T-helper 17 cell (primary cell): Measurements from ENCODE around the gene CCL4L2. TPM values are rescaled to one million over a fixed set of nuclear protein-coding genes. Genes with fewer than 3 reads are reported as not detected.
"Not testable (repeated sequence)": the region's sequence is repeated elsewhere in the genome, so short reads cannot be mapped to it uniquely, and the experiment has no call there.

Source experiments
- ATAC-seq: fragments of 150-1000 bp; cut with Tn5 transposase; 2 replicates; pipeline ENCODE4 v1.10.0; 2021; ENCODE audit warnings: mild to moderate bottlenecking, moderate library complexity
- DNase-seq, 3 donors: peaks; one replicate each; pipeline versions ENCODE4 v3.0.0 to v3.0.0-alpha.2; 2020 to 2021
- H3K9me3 ChIP-seq: one replicate; pipeline ENCODE4 v1.7.0; 2013; ENCODE audit warnings: low read length, mild to moderate bottlenecking; ENCODE audit not compliant: control insufficient read depth, poor library complexity, severe bottlenecking
- H3K27ac Mint-ChIP-seq: one replicate; pipeline ENCODE4 v1.8.0; 2022; ENCODE audit warnings: mild to moderate bottlenecking, moderate library complexity, mixed read lengths
- H3K27me3 Mint-ChIP-seq: one replicate; pipeline ENCODE4 v1.8.0; 2022; ENCODE audit warnings: mixed read lengths
- H3K36me3 Mint-ChIP-seq: one replicate; pipeline ENCODE4 v1.8.0; 2022; ENCODE audit warnings: low read depth, mixed read lengths
- H3K4me1 Mint-ChIP-seq: one replicate; pipeline ENCODE4 v1.8.0; 2022; ENCODE audit warnings: mild to moderate bottlenecking, mixed read lengths
- H3K4me3 Mint-ChIP-seq: one replicate; pipeline ENCODE4 v1.8.0; 2022; ENCODE audit warnings: mild to moderate bottlenecking, moderate library complexity, mixed read lengths
- total RNA-seq, 4 donors: library from RNA in 2 of 4; stranded (reverse) in 2 of 4; gene quantifications; one replicate each; pipeline ENCODE4 v1.2.3 and lab custom pipeline; 2022 to 2026

CCL4L2 gene
- total RNA-seq (1 to 10 TPM in 1 of 2 donors, under 1 TPM in 1; 0.62 to 1.6 TPM), total RNA-seq (lab: John Stamatoyannopoulos, UW) (0 to 0.46 reads per million in 2 donors)

GRCh38 chr17:36210439-36211211 is at the start of gene CCL4L2:
Gene CCL4L2, plus strand, starts transcription at chr17:36211063.
- not testable (repeated sequence) for H3K9me3 ChIP-seq, H3K4me1 Mint-ChIP-seq, DNase-seq, H3K36me3 Mint-ChIP-seq, H3K4me3 Mint-ChIP-seq
- peaks cover 66% of the 10 kb centered on the region for H3K27me3 Mint-ChIP-seq
- peak; percentile 76 for ATAC-seq
- peak within 1 kb of the TSS; percentile 44 for H3K27ac Mint-ChIP-seq

GRCh38 chr17:36168836-36169235 is 42.0 kb upstream of the CCL4L2 start:
- H3K4me3 Mint-ChIP-seq, ATAC-seq, H3K36me3 Mint-ChIP-seq, H3K27me3 Mint-ChIP-seq, H3K9me3 ChIP-seq, DNase-seq, H3K27ac Mint-ChIP-seq, H3K4me1 Mint-ChIP-seq: not testable (repeated sequence)

- ATAC-seq, H3K27ac Mint-ChIP-seq, H3K36me3 Mint-ChIP-seq, H3K4me3 Mint-ChIP-seq, H3K4me1 Mint-ChIP-seq, DNase-seq, H3K9me3 ChIP-seq: not testable (repeated sequence)
- peaks cover 14% of the 10 kb centered on the region for H3K27me3 Mint-ChIP-seq
These were observed 34.3 kb upstream of the CCL4L2 start, which contains the start of gene TBC1D3B for GRCh38 chr17:36176536-36176935. Gene TBC1D3B, minus strand, starts transcription at chr17:36176636. Its CDS starts 1,586 bp downstream, at chr17:36175050.

DNA sequence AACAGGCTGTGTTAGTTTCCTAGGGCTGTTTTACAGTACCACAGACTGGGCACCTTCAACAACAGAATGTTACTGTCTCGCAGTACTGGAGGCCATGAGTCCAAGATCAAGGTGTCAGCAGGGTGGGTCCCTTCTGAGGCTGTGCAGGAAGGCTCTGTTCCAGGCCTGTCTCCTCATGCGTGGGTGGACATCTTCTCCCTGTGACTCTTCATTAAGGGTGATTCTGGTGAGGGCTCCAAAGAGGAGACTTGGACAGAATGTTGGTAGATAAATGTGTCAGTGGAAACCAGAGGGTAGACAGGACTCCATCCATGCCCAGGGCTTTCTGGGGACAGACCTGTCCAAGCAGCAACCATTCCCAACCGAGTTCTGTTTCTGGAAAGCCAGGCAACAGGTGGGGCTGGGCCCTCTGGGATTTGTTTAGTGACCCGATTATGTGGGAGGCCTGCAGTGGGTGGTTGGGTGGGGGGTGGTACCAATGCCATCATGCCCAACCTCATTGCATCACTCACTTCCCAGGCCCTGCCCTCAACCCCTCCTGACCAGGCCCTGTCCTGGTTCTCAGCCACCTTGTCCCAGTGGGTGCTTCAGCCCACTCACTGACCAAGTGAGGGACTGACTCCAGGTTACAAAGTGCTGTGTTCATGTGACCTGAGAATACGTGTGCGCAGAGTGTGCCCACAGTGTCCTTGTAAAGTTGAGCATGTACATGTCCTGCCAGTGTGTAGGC is 29.3 kb upstream of the CCL4L2 start:
- H3K27me3 Mint-ChIP-seq: peaks cover 59% of the 10 kb centered on the region
- H3K36me3 Mint-ChIP-seq, H3K9me3 ChIP-seq, H3K4me3 Mint-ChIP-seq, H3K27ac Mint-ChIP-seq, ATAC-seq, H3K4me1 Mint-ChIP-seq, DNase-seq: not testable (repeated sequence)

DNA sequence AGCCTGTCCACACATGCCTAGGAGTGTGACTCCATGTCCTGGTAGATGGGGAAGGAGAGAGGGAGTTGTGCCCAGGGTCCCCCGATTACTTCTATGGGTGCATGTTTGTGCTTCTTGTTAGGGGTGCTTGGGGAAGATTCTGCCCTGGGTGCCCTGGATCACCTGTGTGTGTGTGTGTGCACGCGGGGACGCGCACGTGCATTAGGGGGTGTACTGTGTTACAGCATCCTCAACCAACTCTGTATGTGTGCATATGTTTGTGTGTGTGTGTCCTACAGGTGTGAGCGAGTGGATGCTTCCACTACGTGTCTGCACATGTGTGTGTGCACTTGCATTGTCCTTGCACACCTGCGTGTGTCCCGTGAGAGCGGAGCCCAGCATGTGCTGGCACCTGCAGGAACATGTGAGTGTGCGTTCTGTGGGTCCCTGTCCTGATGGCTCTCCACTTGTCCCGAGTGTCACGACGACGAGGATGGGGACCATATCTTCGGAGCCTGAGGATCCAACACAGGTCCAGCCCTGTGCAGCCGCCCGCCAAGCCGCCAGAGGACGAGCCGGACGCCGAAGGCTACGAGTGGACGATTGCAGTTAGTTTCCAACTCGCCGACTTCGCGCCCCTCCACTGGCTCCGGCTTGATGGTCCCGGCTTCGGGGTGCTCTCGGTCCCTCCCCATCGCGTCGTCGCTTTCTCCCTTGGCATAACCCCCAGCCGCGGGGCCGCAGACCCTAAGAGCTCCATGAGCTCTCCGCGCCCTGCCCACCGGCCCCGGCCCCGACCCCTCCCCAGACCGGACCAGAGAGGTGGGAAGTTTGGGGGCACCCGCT is 28.5 kb upstream of the CCL4L2 start:
- Mint-ChIP-seq H3K4me3 (no peak overlapping the region), H3K36me3 (peaks cover 6% of the 10 kb centered on the region), H3K27ac (no peak overlapping the region), H3K4me1 (peaks cover 6% of the 10 kb centered on the region), H3K27me3 (peaks cover 67% of the 10 kb centered on the region)
- H3K9me3 ChIP-seq: no peaks in the 10 kb centered on the region
- DNase-seq: no peak
- no peak for ATAC-seq

DNA sequence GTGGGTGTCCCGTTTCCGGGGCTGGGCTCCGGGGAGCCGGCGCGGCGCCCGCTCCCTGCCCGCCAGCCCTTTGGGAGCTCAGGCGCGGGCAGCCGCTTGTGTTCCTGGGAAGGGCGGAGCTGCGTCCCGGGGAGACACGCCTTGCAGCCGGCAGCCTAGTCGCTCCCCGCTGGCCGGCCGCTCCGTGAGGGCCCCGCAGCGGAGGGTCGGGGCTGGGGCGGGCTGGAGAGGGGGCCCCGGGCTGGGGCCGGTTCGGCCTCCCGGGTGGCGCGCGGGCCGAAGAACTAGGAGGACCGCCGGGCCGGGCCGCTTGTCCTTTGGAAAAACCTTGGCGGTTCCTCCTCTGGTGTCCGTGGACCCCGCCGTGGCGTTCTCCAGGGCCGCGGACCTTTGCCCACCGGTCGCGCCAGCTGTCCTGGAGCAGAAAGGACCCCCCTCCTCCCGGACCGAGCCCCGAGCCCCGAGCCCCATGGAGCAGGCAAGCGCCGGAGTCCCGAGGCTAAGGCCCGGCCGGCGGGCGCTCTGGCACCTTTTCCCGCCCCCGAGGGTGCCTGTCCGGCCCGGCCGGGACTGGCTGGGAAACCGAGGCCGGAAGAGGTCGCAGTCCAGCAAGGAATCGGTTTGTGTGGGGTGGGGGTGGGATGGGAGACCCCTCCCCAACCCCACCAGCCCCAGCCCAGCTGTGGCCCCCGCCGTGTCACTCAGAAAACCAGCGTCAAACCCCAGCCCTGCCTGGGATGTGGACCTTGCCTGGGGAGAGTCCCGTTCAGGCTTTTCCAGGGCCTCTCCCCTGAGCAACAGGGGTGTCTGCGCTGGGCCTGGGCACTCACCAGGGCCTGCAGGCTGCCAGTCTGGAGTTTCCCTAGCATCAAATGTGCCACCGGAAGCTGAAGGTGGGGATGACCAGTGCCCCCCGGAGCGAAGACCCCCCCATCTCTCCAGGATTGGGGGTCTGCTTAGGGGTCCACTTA is 27.6 kb upstream of the CCL4L2 start:
- no peaks in the 10 kb centered on the region for H3K9me3 ChIP-seq
- H3K4me3 Mint-ChIP-seq: peak overlapping the region; percentile 19
- H3K4me1 Mint-ChIP-seq: peaks cover 6% of the 10 kb centered on the region
- DNase-seq (no peak), ATAC-seq (peak; percentile 32)
- H3K27me3 Mint-ChIP-seq: peaks cover 76% of the 10 kb centered on the region
- no peak overlapping the region for H3K27ac Mint-ChIP-seq
- H3K36me3 Mint-ChIP-seq: peaks cover 6% of the 10 kb centered on the region

DNA sequence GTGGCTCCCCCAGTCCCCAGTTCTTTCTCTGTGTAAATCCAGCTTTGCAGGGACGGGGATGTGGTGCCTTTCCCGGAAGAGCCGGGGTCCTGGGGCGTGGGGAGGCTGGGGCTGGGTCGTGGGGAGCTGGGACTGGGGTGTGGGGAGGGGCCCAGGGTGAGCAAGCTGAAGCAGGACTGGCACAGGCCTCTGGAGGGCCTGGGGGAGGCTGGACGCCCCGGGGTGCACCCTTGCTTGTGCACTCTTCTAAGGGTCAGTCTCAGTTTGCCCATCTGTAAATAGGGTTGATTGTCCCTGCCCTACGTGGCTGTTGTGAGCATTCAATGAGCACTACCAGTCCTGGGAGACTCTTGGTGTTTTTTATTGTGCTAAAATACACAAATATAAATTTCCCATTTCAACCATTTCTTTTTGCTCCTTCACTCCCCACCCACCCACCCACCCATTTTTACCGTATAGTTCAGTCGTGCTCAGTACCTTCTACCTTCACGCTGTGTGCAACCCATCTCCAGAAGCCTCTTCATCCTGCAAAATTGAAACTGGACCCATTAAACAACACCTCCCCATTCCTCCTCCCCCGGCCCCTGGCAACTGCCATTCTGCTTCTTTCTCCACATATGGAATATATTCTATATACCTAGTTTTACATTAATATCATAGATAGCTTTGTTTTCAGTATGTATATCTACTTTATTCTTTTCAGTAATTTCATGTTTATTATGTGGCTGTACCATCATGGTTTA is 26.7 kb upstream of the CCL4L2 start:
- H3K9me3 ChIP-seq: no peaks in the 10 kb centered on the region
- H3K4me3 Mint-ChIP-seq: peak overlapping the region; percentile 19

DNA sequence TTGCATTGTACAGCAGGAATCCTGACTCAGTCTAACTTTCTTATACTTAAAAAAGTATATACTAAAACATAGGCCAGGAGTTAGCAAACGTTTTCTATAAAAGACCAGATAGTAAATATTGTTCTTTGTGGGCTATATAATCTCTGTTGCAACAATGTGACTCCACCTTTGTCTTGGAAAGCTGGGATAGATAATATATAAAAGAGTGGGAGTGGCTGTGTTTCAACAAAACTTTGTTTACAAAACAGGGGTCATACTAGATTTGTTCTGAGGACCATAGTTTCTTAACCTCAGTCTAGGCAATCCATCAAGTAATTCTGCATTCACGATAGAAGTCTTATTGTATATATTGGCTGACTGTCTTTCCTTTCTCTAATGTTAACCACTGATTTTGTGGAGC is 25.4 kb upstream of the CCL4L2 start:
- Mint-ChIP-seq H3K4me1 (peaks cover 6% of the 10 kb centered on the region), H3K27me3 (peaks cover 86% of the 10 kb centered on the region), H3K36me3 (peaks cover 4% of the 10 kb centered on the region), H3K4me3 (no peak overlapping the region), H3K27ac (peak overlapping the region; percentile 32)
- no peak for ATAC-seq
- DNase-seq: no peak
- no peaks in the 10 kb centered on the region for H3K9me3 ChIP-seq

More for the DNA sequence above, 26.7 kb upstream of the CCL4L2 start:
- Mint-ChIP-seq H3K27me3 (peaks cover 82% of the 10 kb centered on the region), H3K27ac (no peak overlapping the region), H3K36me3 (peaks cover 6% of the 10 kb centered on the region), H3K4me1 (peaks cover 6% of the 10 kb centered on the region)
- ATAC-seq (no peak), DNase-seq (no peak)

DNA sequence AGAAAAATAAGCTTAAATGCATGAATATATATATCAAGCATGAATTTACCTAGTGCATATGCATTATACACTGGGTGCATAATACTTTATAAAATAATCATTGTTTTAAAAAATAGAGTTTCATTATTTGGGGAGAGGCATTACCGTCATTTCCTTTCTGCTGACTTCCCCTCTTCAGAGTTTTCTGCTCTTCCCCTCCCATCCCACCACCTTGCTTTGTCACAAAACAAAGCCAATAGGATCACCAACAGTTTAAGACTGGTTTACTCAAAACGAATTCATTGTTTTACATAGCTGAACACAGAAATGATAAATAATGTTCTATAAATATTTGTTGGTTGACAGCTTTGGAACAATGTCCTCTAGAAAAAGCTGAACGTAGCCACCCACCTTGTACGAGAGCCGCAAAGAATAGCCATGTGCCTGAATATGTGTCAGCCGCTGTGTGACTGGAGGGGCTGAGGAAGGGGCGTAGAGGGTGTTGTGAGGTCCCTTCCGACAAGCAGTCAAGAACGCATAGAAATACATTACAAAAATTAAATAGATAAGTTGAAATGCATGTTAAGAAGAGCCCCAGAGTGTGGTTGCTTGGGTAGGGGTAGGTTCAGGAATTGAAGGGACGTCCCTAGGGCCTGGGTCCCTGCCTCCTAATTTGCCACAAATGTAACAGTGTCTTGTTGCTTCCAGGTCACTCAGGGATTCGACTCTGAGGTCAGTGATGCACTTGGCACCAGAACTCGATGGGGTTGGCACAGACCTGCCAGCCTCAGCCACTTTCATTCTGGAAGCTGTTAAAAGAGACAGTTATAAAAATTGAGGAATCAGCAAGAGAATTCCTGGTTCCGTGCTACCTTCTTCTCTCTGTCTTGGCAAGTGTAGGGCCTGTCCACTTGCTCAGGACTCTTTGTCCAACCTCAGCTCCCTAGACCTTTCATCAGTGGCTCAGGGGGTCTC is 23.8 kb upstream of the CCL4L2 start:
- peaks cover 87% of the 10 kb centered on the region for H3K27me3 Mint-ChIP-seq
- H3K9me3 ChIP-seq, DNase-seq, ATAC-seq, H3K4me1 Mint-ChIP-seq, H3K27ac Mint-ChIP-seq, H3K36me3 Mint-ChIP-seq, H3K4me3 Mint-ChIP-seq: not testable (repeated sequence)

DNA sequence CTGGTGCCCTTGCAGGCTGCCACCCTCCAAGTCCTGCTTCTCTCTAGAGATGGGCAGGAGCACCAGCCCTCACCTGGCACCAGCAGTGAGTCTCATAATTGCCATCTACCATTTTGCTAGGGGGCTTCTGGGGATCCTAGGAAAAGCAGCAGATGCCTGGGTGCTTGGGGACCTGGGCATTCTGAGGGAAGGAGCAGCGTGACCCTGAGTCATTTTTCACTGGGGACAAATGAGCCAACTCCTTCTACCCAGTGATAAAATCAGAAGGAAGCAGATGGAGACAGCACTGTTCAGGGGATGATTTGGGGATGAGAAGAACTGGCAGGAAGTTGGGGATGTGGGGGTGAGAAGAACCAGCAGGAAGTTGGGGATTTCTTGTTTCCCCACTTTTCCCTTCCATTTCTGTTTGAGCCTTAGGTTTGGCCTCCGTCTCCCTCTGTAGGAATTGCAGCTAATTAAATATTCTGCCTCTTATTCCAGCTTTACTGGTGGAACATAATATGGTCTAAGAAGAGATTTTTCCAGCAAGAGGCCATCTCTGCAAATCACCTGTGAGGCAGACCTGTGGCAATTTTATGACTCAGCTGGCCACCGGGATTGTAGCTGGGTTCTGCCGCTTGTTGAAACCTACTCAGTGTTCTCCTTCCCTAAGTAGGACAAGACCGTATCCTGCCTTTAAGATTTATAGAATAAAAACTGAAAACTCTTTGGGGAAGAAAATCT is 22.8 kb upstream of the CCL4L2 start:
- H3K9me3 ChIP-seq, H3K4me1 Mint-ChIP-seq, ATAC-seq, H3K4me3 Mint-ChIP-seq, H3K36me3 Mint-ChIP-seq, H3K27ac Mint-ChIP-seq, DNase-seq: not testable (repeated sequence)
- peaks cover 87% of the 10 kb centered on the region for H3K27me3 Mint-ChIP-seq
